Measurements from ENCODE around the gene PPFIBP2.

DNA sequence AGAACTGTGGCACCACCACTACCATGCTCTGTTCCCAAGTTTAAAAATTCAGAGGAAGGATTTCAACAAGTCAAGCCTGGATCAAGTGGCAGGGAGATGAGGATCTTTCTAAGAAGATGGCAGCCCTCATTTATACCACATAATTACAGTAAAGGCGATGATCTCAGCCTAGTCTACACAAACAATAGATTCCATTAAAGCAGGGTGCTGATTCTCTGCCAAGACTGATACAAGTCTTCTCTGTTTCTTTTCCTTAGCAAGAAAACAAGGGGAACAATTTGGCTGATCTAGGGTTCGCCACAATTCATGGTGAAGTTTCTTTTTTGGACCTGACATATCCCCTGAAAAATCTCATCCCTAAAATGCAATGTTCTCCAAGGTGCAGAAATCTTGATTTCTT lies 73.9 kb downstream of the PPFIBP2 start:
- no peak for TF ChIP-seq POLR2AphosphoS5 (IDR thresholded peaks at IDR 0.05)
- no peak for TF ChIP-seq POLR2A (IDR thresholded peaks at IDR 0.05)
- TF ChIP-seq CTCF (IDR thresholded peaks at IDR 0.05 in 8 of 11, conservative IDR thresholded peaks at IDR 0.05 in 3 of 11): no peak
